HepG2 (cell line): ENCODE data around the gene CCDC192. TPM values are rescaled to one million over a fixed set of nuclear protein-coding genes. Genes with fewer than 3 reads are reported as not detected.

Experiments
- ATAC-seq: fragments of 200-7000 bp; cut with Tn5 transposase; 3 replicates; pipeline ENCODE4 v1.9.1; 2020; ENCODE audit warnings: mild to moderate bottlenecking, moderate library complexity
- BruUV-seq: library from RNA; stranded (reverse); fragments of 400-500 nt; replicated peaks from 2 replicates; lab custom pipeline; 2021; lab: Mats Ljungman, UMichigan
- CTCF ChIA-PET: fragments of 300-600 bp; formaldehyde crosslinking; extraction: SDS; loops from one replicate; lab custom pipeline; 2021; ENCODE audit warnings: low total read pairs, inconsistent platforms, low intra/inter-chr PET ratio; lab: Yijun Ruan, JAX
- POLR2A ChIA-PET: fragments of 350-600 bp; sonication (Branson Sonifier 250); formaldehyde crosslinking; loops from one replicate; lab custom pipeline; 2020; ENCODE audit warnings: antibody characterized with exemption, inconsistent platforms; lab: Yijun Ruan, JAX
- DNase-seq: peaks from one replicate; pipeline ENCODE4 v3.0.0-alpha.2; 2015; ENCODE audit warnings: low spot score
- FAIRE-seq: peaks from 3 replicates; lab custom pipeline; 2011; peaks lifted over from hg19 to GRCh38; lab: Jason Lieb, UNC
- H2AFZ ChIP-seq: one replicate; pipeline ENCODE4 v1.6.1; 2011; ENCODE audit warnings: low read length, inconsistent platforms
- H3K27ac ChIP-seq: fragments of 300-600 bp; 3 replicates; pipeline ENCODE4 v1.8.0; 2011; ENCODE audit warnings: mixed run types, mild to moderate bottlenecking, mixed read lengths, low read length, inconsistent platforms; ENCODE audit not compliant: insufficient read depth; ENCODE audit errors: extremely low read length
- H3K27me3 ChIP-seq, 2 experiments: fragments of 200-600 bp in 1 of 2; 2 replicates in 1 of 2; 3 replicates in 1 of 2; pipeline versions ENCODE4 v1.6.0 to v1.8.0; 2011; ENCODE audit warnings: low read length in 2 of 2, mild to moderate bottlenecking in 2 of 2, moderate library complexity in 2 of 2, inconsistent platforms in 1 of 2; ENCODE audit not compliant: insufficient read depth in 2 of 2, control insufficient read depth in 1 of 2
- H3K36me3 ChIP-seq, 2 experiments: fragments of 200-600 bp in 1 of 2; replicated peaks in 1 of 2; 2 replicates in 1 of 2; 3 replicates in 1 of 2; pipeline versions ENCODE4 v1.5.1 to v1.8.0; 2011; ENCODE audit warnings: low read length in 2 of 2, inconsistent platforms in 1 of 2; ENCODE audit not compliant: insufficient read depth in 2 of 2, control insufficient read depth in 1 of 2
- H3K4me1 ChIP-seq: 2 replicates; pipeline ENCODE4 v1.5.1; 2012; ENCODE audit warnings: low read length, inconsistent platforms; ENCODE audit not compliant: insufficient read depth
- H3K4me2 ChIP-seq: 2 replicates; pipeline ENCODE4 v1.6.0; 2011; ENCODE audit warnings: low read depth, low read length, inconsistent platforms
- H3K4me3 ChIP-seq, 3 experiments: fragments of 200-600 bp in 1 of 3; sonication (generic), shearing (Covaris generic) in 1 of 3; replicated peaks in 1 of 3; 2 replicates each; pipeline ENCODE4 v1.5.1; 2011 to 2016; ENCODE audit warnings: low read length in 3 of 3, inconsistent platforms in 2 of 3, low read depth in 2 of 3, mild to moderate bottlenecking in 2 of 3, control low read depth in 1 of 3, mixed read lengths in 1 of 3; ENCODE audit not compliant: insufficient read depth in 1 of 3
- H3K79me2 ChIP-seq: one replicate; pipeline ENCODE4 v1.6.1; 2011; ENCODE audit warnings: low read length, inconsistent platforms; ENCODE audit not compliant: insufficient read depth
- H3K9ac ChIP-seq: 2 replicates; pipeline ENCODE4 v1.6.0; 2011; ENCODE audit warnings: mild to moderate bottlenecking, low read depth, low read length, inconsistent platforms; ENCODE audit not compliant: insufficient read depth
- H3K9me3 ChIP-seq: 2 replicates; pipeline ENCODE4 v1.5.1; 2012; ENCODE audit warnings: mild to moderate bottlenecking, low read length
- H4K20me1 ChIP-seq: 2 replicates; pipeline ENCODE4 v1.6.0; 2011; ENCODE audit warnings: inconsistent platforms, mild to moderate bottlenecking, low read length, moderate library complexity; ENCODE audit not compliant: insufficient read depth
- AGO2 ChIP-seq: fragments of 200-400 bp; formaldehyde crosslinking; optimal IDR thresholded peaks from 2 replicates; pipeline ENCODE3; 2017; ENCODE audit warnings: mild to moderate bottlenecking, low read depth, low read length, moderate library complexity
- DR1 ChIP-seq: sonication (generic); formaldehyde crosslinking; IDR thresholded peaks from 2 replicates; pipeline ENCODE4 v1.8.0; 2021; ENCODE audit warnings: mild to moderate bottlenecking, missing genetic modification reagents, inconsistent platforms
- FOXJ3 ChIP-seq: sonication (generic); formaldehyde crosslinking; IDR thresholded peaks from 2 replicates; pipeline ENCODE4 v1.4.0; 2020; ENCODE audit warnings: missing genetic modification reagents, mild to moderate bottlenecking, borderline replicate concordance
- HOXA9 ChIP-seq: sonication (generic); formaldehyde crosslinking; IDR thresholded peaks from 2 replicates; pipeline ENCODE4 v1.8.1; 2022; ENCODE audit warnings: missing genetic modification reagents, mild to moderate bottlenecking, moderate library complexity, borderline replicate concordance
- MZF1 ChIP-seq: sonication (generic); formaldehyde crosslinking; IDR thresholded peaks from 2 replicates; pipeline ENCODE4 v1.8.1; 2023; ENCODE audit warnings: mild to moderate bottlenecking, missing genetic modification reagents, borderline replicate concordance
- NR2F2 ChIP-seq: IDR thresholded peaks from 2 replicates; pipeline ENCODE4 v1.6.1; 2012; ENCODE audit warnings: low read depth, inconsistent platforms, borderline replicate concordance
- PAWR ChIP-seq: sonication (generic); formaldehyde crosslinking; IDR thresholded peaks from 2 replicates; pipeline ENCODE4 v1.4.0; 2020; ENCODE audit warnings: missing genetic modification reagents, mild to moderate bottlenecking, borderline replicate concordance
- RFXAP ChIP-seq: sonication (generic); formaldehyde crosslinking; IDR thresholded peaks from 2 replicates; pipeline ENCODE4 v1.4.0; 2020; ENCODE audit warnings: missing genetic modification reagents, borderline replicate concordance
- SALL1 ChIP-seq: sonication (generic); formaldehyde crosslinking; IDR thresholded peaks from 2 replicates; pipeline ENCODE4 v1.8.0; 2022; ENCODE audit warnings: mild to moderate bottlenecking, missing genetic modification reagents
- SAP130 ChIP-seq: IDR thresholded peaks from 2 replicates; pipeline ENCODE4 v1.6.1; 2016; ENCODE audit warnings: low read depth
- SMARCC2 ChIP-seq: fragments of 450-650 bp; IDR thresholded peaks from 2 replicates; pipeline ENCODE4 v1.6.1; 2017; ENCODE audit warnings: antibody characterized with exemption, mild to moderate bottlenecking
- ZKSCAN5 ChIP-seq: sonication (generic); formaldehyde crosslinking; IDR thresholded peaks from 2 replicates; pipeline ENCODE4 v1.5.1; 2020; ENCODE audit warnings: mild to moderate bottlenecking, missing genetic modification reagents
- ZNF451 ChIP-seq: sonication (generic); formaldehyde crosslinking; IDR thresholded peaks from 2 replicates; pipeline ENCODE4 v1.5.0; 2020; ENCODE audit warnings: mild to moderate bottlenecking, missing genetic modification reagents
- ZNF749 ChIP-seq: sonication (generic); formaldehyde crosslinking; IDR thresholded peaks from 2 replicates; pipeline ENCODE4 v1.8.0; 2022; ENCODE audit warnings: mild to moderate bottlenecking, missing genetic modification reagents, moderate library complexity, borderline replicate concordance
- ZNF773 ChIP-seq: sonication (generic); formaldehyde crosslinking; IDR thresholded peaks from 2 replicates; pipeline ENCODE4 v1.4.0; 2020; ENCODE audit warnings: missing genetic modification reagents, borderline replicate concordance
- ZNF839 ChIP-seq: sonication (generic); formaldehyde crosslinking; IDR thresholded peaks from 2 replicates; pipeline ENCODE4 v1.4.0; 2020; ENCODE audit warnings: missing genetic modification reagents, mild to moderate bottlenecking, borderline replicate concordance
- ZSCAN25 ChIP-seq: sonication (generic); formaldehyde crosslinking; IDR thresholded peaks from 2 replicates; pipeline ENCODE4 v1.8.0; 2022; ENCODE audit warnings: mild to moderate bottlenecking, missing genetic modification reagents
- WGBS: methylation state at CpG from one replicate; pipeline ENCODE4 v1.1.6; 2017; ENCODE audit warnings: low lambda C conversion rate; 5-methylcytosine and 5-hydroxymethylcytosine counted together
- in situ Hi-C: cut with HindIII; loops from 2 replicates; pipeline ENCODE4 v1.10.0; 2017; ENCODE audit warnings: low pct_unique_long_range_greater_than_20kb; ENCODE audit not compliant: extremely low pct_ligation_motif_present
- intact Hi-C: fragments of 100-400 bp; cut with micrococcal nuclease; formaldehyde crosslinking; loops from one replicate; pipeline ENCODE4 v1.10.0; 2022; ENCODE audit not compliant: unreplicated experiment
- polyA plus RNA-seq, 8 experiments: library from polyadenylated mRNA; depleted of rRNA in 3 of 8; stranded (reverse) in 7 of 8; unstranded in 1 of 8; fragments of >200 nt; fragmentation: Illumina TruSeq in 4 of 8; extraction: Trizol in 4 of 8; gene quantifications; 2 replicates each; pipeline versions ENCODE4 v1.2.1 to v1.2.3, GENCODE V29; 2011 to 2016; ENCODE audit warnings: low read depth in 4 of 8, missing spikeins in 1 of 8, mixed read lengths in 1 of 8; ENCODE audit not compliant: insufficient read depth in 1 of 8
- total RNA-seq, 5 experiments: library from RNA; depleted of rRNA; stranded (reverse); fragments of >200 nt; fragmentation: Illumina TruSeq; extraction: Trizol; gene quantifications; 2 replicates each; pipeline ENCODE4 v1.2.3, GENCODE V29; 2016; ENCODE audit warnings: low read depth in 1 of 5

The CCDC192 gene
- total and polyA plus RNA-seq, 2 of the 13 experiments (the other 11 are each of a cell fraction or from before 2014, with no cell fraction given) = not detected

DNA sequence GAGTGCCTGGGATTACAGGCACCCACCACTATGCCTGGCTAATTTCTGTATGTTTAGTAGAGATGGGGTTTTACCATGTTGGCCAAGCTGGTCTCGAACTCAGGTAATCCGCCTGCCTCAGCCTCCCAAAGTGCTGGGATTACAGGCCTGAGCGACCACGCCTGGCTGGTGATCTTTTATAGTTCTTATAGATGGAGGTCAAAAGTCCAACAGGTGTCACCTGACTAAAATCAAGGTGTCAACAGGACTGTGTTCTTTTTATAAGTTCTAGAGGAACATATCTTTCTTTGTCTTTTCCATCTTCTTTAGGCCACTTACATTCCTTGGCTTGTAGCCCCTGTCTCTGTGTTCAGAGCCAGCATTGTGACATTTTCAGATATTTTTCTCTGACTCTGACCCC, 224.9 kb downstream of the CCDC192 start:
- intact Hi-C loops = no loop called here
- H3K36me3 ChIP-seq = no peaks in the 10 kb centered on the region
- no peak overlapping the region for H3K27ac ChIP-seq
- in situ Hi-C loops = no loop called here
- no peaks in the 10 kb centered on the region for H4K20me1 ChIP-seq
- no peak for TF ChIP-seq SALL1 (CRISPR knock-in tag)
- TF ChIP-seq DR1 (CRISPR knock-in tag) = no peak
- no peak for TF ChIP-seq ZNF773 (CRISPR knock-in tag)
- TF ChIP-seq ZKSCAN5 (CRISPR knock-in tag) = no peak
- TF ChIP-seq SMARCC2 = no peak
- TF ChIP-seq HOXA9 (CRISPR knock-in tag) = no peak
- TF ChIP-seq ZNF749 (CRISPR knock-in tag) = no peak
- TF ChIP-seq AGO2 = no peak
- TF ChIP-seq MZF1 (CRISPR knock-in tag) = no peak
- no peak for TF ChIP-seq ZNF451 (CRISPR knock-in tag)
- no peak for TF ChIP-seq PAWR (CRISPR knock-in tag)
- no peak for TF ChIP-seq ZNF839 (CRISPR knock-in tag)
- no peak for TF ChIP-seq RFXAP (CRISPR knock-in tag)
- TF ChIP-seq ZSCAN25 (CRISPR knock-in tag) = no peak
- no peak for TF ChIP-seq SAP130 (CRISPR knock-in tag)
- no peak for TF ChIP-seq NR2F2
- TF ChIP-seq FOXJ3 = no peak
- no peak overlapping the region for H2AFZ ChIP-seq
- H3K79me2 ChIP-seq = no peaks in the 10 kb centered on the region
- no peak for FAIRE-seq
- no TSS peak for BruUV-seq
- no peak for ATAC-seq
- H3K9me3 ChIP-seq = no peaks in the 10 kb centered on the region
- no peak for DNase-seq
- no peak overlapping the region for H3K9ac ChIP-seq
- 49% methylated on average over 2 of the region's 4 CpGs for WGBS
- CTCF ChIA-PET = no interaction called here
- H3K4me1 ChIP-seq = no peaks in the 10 kb centered on the region
- no peak overlapping the region for H3K4me2 ChIP-seq
- H3K27me3 ChIP-seq = 0 out of 5 replicates have a peak, but pooled peaks cover 0 to 3% of the 10 kb centered on the region in 2 experiments
- no peak overlapping the region for H3K4me3 ChIP-seq
- POLR2A ChIA-PET = no interaction called here
